Activated naive CD4-positive, alpha-beta T cell treated with anti-CD3 and anti-CD28 coated beads, Interleukin-2, amount 50 U/mL, for 24 hours (primary cell): ENCODE results near the gene LYPD1.

Experiments used
- H3K27ac Mint-ChIP-seq: one replicate; pipeline ENCODE4 v1.8.0; 2021; ENCODE audit warnings: mild to moderate bottlenecking, mixed read lengths
- H3K27me3 Mint-ChIP-seq: one replicate; pipeline ENCODE4 v1.8.0; 2021; ENCODE audit warnings: mixed read lengths
- H3K36me3 Mint-ChIP-seq: one replicate; pipeline ENCODE4 v1.8.0; 2021; ENCODE audit warnings: mixed read lengths
- H3K4me1 Mint-ChIP-seq: one replicate; pipeline ENCODE4 v1.8.0; 2021; ENCODE audit warnings: mixed read lengths
- H3K4me3 Mint-ChIP-seq: one replicate; pipeline ENCODE4 v1.8.0; 2021; ENCODE audit warnings: mild to moderate bottlenecking, mixed read lengths
- H3K9me3 Mint-ChIP-seq: one replicate; pipeline ENCODE4 v1.8.0; 2021; ENCODE audit warnings: mixed read lengths

The LYPD1 gene

DNA sequence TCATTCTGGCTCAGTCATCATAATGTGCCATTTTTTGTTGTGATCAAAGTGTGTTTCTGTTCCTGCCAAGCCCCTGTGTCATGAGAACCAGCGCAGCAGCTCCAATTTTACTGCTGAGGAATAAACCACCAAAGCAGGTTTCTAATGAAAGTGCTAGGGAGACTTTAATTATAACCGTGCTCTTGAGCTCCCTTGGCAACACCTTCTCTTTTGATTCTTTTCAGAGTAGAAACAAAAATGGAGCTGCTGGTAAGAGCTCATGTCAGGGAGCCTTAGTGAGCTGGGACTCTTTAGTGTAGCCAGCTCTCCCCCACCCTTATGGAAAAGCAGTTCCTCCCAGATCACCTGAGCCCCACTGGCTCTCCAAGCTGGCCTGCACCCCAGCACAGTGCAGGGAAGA lies 74.3 kb downstream of the LYPD1 start:
- no peak overlapping the region for H3K4me3 Mint-ChIP-seq
- no peak overlapping the region for H3K27ac Mint-ChIP-seq
- H3K9me3 Mint-ChIP-seq, result no peaks in the 10 kb centered on the region
- no peaks in the 10 kb centered on the region for H3K27me3 Mint-ChIP-seq
- no peaks in the 10 kb centered on the region for H3K4me1 Mint-ChIP-seq
- no peaks in the 10 kb centered on the region for H3K36me3 Mint-ChIP-seq

DNA sequence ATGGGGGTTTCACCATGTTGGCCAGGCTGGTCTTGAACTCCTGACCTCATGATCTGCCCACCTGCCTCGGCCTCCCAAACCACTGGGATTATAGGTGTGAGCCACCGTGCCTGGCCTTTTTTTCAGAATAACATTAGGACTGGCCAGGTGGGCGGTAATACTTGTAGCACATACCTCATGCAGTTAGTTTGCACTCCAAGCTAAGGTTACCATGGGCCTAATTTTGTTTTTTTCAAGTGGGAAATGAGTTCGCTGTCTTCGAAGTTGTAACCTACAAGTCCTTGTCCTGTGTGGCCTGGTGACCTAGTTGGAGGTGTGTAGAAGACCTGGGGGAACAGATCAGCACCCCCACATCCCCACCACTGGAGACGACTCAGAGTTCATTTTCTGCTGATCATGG lies 74.8 kb downstream of the LYPD1 start:
- Mint-ChIP-seq H3K4me3 (no peak overlapping the region), H3K4me1 (no peaks in the 10 kb centered on the region), H3K27me3 (no peaks in the 10 kb centered on the region)

More for the DNA sequence above, 74.8 kb downstream of the LYPD1 start:
- H3K9me3 Mint-ChIP-seq, result no peaks in the 10 kb centered on the region
- no peaks in the 10 kb centered on the region for H3K36me3 Mint-ChIP-seq
- H3K27ac Mint-ChIP-seq, result no peak overlapping the region
